SW 1271 (cell line): ENCODE data around the gene MANF.
"Not testable (repeated sequence)": the region's sequence is repeated elsewhere in the genome, so short reads cannot be mapped to it uniquely, and the experiment has no call there.

Source experiments
- DNase-seq, 2 experiments: peaks; one replicate each; lab custom pipeline; 2025; lab: John Stamatoyannopoulos, UW

The MANF gene

DNA sequence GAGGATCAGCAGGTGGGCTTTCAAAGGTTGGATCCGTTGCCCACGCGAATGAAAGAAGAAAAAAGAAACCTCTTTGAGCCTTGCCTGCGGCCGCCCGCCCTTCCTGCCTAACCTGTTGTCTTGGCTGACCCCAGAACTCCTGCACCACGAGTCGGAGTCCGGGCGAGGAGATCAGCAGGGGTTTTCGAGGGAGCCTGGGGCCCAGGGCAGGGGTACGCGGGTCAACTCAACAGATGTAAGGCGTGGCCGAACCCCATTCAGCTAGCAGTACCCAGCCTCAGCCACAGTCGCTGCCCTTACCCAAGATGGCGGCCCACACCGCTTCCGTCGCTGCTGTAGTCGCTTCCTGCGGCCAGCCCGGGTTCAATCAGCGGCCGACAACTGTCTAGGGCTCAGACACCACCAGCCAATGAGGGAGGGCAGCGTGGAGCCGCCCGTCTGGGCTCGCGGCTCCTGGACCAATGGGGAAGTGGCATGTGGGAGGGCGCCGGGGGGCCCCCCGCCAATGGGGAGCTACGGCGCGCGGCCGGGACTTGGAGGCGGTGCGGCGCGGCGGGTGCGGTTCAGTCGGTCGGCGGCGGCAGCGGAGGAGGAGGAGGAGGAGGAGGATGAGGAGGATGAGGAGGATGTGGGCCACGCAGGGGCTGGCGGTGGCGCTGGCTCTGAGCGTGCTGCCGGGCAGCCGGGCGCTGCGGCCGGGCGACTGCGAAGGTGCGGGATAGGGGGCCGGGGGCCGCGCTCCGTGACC lies at the start of gene MANF:
TSS of gene MANF (plus strand) at position 566 of the 748 bp plus-strand sequence. CDS start at position 618, 52 bp downstream.
- peak; percentile 84 to 88 for DNase-seq

DNA sequence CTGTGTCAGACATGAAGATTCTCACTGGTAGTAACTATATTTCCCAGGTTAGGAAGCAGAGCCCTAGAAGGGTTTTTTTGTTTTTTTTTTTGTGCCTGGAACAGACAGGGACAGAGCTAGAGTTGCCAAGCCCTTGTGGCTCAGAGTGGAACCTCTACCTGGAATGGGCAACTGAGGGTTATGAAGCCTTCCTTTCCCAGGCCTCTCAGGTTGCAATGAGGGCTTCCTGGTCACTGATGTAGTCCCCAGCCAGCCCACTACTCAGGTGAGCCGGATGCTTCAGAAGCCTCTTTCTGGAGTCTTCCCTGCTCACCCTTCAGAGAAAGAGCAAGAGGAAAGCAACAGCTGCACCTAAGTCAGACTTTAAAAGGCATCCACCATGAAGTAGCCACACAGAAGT lies 48.8 kb upstream of the MANF start:
- no peak for DNase-seq

DNA sequence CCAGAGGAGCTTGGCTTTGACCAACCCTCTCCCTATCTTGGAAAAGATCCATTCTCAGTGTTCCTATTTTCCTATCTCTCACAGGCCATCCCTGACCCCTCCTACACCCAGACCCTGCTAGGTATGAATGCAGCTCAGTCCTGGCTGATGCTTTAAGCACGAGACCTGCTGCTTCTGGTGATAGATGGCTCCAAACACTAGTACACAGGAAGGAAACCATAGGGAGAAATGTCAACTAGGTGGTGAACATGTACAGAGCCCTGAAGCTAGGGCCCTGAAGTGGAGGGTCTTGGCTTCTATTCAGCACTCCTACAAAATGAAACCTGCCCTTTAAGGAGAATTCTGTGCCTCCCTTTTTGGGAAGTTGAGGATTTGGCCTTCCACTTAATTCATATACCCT lies 47.4 kb upstream of the MANF start:
- DNase-seq: no peak

DNA sequence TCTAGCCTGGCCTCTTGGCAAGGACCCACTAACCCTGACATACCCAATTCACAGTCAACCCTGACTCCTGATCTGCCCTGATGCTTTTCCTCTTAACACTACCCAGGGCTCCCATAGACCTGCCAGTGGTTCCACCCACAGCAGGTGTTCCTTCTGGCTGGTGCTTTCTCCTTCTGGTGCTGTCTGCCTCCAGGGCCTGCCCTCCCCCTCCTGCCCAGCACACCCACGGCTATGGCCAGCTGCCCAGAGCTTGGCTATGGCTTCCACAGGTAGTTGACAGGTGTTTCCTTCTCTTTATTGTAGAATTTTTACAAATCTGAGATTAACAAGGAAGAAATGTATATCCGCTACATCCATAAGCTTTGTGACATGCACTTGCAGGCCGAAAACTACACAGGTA lies 46.5 kb upstream of the MANF start:
- no peak for DNase-seq

DNA sequence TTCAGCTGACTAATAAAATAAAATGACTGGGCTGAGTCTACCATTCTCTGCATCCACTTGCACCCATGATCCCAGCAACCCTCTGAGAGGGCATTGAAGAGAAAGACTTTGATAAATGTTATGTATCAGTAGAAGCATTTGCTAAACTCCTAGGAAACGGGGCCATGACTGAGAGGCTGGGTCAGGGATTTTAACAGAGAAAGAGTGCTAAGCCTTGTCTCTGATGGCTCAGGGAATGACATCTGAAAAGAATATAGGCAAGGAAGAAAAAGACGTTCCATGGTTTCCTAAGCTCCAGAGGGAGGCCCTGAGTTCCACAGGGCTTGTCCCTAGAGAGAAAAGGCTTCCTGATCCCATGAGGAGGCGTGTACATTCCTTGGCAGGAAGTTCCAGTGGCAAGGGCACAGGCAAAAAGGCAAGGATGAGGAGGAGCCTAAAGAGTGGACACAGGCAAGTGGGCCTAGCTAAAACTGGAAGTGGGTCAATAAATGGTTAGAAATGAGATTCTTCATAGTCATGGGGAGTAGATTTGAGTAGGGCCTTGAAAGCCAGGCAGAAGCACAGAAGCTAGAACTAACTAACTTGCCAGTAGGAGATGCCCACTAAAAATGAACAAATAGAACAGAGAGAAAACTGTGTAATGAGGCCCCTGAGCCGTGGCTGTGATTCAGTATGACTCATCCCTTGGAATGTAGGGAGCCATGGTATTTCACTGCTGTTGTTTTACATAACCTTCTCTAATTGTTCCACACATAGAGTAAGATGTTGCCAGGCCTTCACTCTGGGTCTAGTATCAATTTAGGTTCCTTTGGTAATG lies 44.9 kb upstream of the MANF start:
- peak in 1 of 2 experiments; percentile 89 for DNase-seq

DNA sequence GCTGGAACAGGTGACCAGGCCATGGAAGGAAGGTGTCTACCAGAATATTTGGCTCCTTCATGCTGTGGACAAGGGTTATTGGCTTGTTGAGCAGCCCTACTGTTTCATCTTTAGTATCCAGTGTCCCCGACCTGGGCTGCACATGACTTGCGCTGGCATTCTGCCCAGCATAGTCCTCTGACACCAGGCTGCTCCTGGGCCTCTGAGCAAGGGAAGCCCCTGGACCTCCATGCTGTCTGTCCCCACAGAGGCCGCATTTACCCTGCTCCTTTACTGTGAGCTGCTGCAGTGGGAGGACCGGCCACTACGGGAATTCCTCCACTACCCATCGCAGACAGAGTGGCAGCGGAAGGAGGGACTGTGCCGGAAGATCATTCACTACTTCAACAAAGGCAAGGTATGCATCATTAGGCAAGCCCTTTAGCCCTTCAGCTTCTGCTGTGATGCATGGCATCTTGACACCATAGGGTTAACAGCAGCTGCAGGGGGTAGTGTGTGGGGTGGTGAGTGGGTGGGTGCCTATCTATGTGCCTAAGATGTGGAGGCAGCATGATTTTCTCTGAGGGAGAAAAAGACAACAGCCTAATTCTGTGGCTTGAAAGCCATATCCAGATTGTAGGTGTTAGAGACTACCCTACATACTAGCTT lies 44.0 kb upstream of the MANF start:
- DNase-seq: no peak

DNA sequence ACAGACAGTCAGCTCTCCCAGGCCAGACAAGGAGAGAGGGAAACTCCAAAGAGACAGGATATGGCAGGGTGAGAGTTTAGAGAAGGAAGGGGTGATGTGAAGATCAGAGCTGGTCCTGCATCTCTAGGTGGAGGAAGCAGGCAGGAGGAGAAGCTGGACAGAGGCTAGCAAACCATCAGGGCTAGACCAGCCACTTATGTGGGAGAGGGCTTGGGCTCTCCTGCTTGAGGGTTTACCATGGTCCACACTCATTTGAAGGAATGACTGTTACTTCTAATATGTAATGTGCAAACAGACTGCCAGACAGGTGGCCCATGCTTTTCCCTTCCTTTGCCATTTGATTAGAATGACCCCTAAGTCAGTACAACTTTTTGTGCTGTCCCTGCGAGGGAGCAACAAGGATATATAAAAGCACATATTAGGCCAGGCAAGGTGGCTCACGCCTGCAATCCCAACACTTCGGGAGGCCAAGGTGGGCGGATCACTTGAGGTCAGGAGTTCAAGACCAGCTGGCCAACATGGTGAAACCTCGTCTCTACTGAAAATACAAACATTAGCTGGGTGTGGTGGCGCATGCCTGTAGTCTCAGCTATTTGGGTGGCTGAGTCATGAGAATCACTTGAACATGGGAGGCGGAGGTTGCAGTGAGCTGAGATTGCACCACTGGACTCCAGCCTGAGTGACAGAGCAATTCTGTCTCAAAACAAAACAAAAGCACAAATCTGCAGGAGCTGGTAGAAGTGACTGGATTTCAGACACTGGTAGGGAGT lies 41.0 kb upstream of the MANF start:
- peak in 1 of 2 experiments; percentile 10 for DNase-seq

DNA sequence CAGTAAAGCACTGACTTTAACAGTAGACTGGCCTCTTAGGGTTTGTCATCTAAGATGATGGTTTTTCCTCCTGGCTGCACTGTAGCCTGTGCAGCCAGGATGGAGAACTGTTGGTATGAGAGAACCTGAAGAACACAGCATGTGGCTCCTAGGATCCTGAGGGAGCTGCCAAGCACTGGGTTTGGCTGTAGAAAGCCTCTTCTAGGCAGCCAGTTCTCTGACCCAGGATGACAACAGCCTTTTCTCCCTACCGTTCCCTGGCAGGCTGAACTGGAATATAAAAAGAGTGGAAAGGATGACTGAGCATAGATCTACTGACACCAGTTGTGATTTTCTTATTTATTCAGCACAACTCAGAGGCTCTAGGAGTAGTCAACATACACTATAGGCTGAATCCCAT lies 34.3 kb upstream of the MANF start:
- no peak for DNase-seq

DNA sequence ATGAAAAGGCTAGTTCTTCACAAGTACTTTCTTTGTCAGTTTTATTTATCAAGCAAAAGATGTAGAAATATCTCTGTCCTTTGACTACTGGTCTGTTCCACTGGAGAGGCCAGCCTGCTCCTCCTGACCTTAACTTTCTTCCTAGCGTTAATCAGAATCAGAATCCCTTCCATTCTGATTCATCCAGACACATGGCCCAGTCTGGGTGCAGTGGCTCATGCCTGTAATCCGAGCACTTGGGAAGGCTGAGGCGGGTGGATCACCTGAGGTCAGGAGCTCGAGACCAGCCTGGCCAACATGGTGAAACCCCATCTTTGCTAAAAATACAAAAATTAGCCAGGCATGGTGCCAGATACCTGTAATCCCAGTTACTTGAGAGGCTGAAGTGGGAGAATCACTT lies 32.0 kb upstream of the MANF start:
- no peak for DNase-seq

DNA sequence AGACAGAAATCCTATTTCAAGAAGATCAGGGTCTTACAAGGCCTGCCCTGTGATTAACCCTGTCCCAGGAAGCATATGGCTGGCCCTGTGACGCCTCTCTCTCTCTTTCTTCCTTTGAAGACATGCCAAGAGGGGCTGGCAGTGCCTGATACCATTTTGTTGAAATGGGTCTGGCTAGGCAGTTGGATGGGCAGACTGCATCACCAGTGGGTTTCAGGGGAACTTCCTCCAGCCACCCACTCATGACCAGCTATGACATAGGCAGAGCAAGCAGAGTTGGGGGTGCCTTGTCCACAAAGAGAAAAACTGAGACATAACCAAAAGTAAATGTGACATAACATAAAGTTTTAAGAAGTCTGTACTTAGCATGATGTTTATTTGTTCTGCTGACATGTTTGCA lies 31.4 kb upstream of the MANF start:
- no peak for DNase-seq

DNA sequence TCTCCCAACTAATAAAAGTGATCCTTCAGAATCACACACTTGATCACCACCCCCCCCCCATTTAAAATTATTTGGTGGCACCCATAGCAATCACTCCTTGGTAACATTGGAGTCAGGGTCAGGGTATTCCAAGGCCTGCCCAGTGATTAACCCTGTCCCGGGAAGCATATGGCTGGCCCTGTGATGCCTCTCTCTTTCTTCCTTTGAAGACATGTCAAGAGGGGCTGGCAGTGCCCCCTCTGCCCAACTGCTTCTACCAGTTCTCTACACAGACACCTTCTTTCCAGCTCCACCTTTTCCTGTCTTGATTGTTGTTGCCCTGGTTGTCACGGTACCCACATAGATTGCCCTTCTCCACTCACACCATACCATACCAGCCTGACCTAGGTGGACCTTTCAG lies 30.9 kb upstream of the MANF start:
- DNase-seq: no peak

DNA sequence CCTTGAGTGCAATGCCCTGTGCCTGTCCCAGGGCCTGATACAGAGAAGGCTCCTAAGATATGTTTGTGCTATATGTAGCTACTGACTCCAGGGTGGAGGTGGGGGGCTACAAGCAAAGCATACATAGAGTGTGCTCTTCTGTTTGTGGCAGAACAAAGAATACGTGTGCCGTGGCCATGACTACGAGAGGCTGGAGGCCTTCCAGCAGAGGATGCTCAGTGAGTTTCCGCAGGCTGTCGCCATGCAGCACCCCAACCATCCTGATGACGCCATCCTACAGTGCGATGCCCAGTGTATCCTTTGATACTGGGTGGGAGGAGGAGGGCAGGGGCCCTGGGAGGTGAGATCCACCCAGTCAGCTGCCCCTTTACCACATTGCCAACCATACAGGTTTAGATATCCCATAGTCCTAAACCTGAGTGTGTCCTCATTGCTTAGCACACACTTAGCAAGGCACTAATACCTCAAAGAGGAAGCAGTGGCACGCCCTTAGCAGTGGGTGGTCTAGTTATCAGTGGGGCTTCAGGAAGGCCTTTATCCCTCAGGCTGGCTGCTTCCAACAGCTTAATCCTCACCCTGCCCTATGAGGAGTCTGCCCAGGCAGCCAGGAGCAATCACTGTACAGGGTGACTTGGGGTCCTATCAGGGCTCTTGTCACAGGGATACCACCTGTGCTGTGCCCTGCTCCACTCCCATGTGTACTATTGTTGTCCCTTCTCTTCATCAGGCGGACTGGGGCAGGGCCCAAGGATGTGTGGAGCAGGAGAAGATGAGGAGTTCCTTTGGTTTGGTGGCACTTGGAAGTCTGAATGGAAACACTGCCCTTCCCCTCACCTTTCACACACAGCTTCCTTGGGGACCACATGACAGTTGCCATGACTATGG lies 30.1 kb upstream of the MANF start:
- no peak for DNase-seq

DNA sequence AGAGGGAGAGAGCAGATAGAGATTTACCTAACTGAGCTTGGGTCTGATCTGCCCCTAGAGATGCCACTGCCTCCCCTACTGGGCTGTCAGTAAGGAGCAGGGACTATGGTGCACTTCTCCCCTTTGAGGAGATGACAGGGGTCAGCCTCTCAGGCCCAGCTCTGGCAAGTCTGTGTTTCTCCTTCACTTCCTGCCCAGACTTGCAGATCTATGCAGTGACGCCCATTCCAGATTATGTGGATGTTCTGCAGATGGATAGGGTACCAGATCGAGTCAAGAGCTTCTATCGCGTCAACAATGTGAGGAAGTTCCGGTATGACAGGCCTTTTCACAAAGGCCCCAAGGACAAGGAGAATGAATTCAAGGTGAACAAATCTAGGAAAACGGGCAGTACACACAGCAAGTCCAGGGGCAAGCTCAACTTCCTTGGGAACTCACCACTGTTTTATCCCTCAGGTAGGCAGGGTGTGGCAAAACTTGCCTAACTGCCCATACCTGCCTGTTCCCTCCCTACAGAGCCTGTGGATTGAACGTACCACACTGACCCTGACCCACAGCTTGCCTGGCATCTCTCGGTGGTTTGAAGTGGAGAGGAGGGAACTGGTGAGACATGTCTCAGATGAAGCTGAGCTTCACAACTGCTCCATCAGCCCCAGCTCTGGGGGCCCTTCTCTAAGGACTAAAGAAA lies 29.1 kb upstream of the MANF start:
- DNase-seq: no peak

DNA sequence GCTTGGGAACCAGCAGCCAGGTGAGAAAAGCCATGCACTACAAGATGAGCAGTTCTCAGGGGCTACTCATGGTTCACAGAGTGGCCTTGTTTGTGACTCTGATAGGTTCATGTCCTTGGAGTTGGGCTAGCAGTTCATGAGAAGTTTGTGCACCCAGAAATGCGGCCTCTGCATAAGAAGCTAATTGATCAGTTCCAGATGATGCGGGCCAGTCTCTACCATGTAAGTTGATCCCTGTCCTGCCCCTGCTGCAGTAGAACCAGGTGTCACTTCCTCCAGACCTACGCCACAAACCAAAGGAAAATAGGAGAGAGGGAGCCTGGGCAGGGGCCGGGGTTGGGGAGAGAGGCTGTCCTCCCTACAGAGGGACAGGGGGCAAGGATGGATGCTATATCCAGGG lies 27.2 kb upstream of the MANF start:
- no peak for DNase-seq

DNA sequence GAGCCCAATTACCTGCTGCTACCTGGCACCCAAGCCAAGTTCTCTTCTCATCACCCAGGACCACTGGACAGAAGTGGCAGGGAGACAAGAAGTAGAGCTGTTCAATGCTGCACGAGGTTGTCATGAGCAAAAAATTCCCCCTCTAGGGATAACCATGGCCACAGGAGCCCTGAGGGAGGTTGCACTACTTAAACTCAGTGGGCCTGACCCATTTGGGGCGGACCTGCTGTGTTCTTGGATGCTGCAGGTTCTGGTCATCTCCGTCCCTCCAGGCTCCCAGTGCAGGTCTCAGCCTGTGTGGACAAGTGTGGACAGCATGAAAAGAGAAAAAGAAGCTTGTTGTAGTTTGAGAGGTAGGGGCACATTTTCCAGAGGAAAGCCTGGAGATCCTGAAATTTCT lies 26.1 kb upstream of the MANF start:
- DNase-seq: no peak

DNA sequence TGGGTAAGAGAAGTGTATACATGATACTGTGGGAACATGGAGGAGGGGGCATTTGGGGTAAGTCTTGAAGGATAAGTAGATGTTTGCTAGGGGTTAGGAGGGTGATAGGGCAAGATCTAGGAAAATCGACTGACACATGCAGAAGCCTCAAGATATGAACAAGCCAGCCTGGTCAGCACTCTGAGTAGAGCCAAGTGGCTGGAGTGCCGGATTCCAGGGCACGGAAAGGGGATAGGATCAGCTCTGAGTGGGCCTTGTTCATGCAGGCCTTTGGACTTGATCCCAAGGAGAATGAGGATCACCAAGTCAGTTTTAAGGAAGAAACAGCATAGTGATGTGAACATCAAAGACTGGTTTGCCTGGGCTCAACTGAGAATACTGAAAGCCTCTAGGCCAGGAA lies 24.3 kb upstream of the MANF start:
- DNase-seq: no peak

DNA sequence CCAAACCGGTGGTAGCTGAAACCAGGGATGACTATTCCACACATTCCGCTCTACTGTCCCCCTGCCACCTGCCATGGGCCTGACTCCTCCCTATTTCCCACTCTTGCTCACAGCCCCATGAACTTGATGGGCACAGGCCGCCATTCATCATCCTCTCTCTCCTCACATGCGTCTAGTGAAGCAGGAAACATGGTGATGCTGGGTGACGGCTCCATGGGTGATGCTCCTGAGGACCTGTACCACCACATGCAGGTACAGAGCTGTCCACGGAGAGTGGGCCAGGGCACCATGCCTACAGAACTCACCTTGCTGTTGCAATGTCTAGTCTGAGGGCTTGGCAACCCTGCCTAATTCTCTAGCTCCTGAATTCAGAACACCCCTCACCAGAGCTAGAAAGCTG lies 23.3 kb upstream of the MANF start:
- no peak for DNase-seq

DNA sequence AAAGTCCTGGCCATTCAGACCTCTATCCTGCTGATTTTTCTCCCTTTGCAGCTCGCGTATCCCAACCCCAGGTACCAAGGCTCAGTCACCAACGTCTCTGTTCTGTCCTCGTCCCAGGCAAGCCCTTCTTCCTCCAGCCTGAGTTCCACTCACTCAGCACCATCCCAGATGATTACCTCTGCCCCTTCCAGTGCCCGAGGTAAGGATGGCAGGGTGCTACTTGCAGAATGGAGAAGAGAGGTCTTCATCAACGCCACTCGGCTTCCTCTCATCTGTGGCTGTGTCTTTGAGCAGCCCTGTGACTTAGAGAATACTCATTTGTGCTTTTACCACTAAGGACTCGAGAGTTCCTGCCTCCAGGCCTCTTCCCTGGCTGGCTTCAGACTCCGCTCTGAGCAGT lies 22.6 kb upstream of the MANF start:
- no peak for DNase-seq

DNA sequence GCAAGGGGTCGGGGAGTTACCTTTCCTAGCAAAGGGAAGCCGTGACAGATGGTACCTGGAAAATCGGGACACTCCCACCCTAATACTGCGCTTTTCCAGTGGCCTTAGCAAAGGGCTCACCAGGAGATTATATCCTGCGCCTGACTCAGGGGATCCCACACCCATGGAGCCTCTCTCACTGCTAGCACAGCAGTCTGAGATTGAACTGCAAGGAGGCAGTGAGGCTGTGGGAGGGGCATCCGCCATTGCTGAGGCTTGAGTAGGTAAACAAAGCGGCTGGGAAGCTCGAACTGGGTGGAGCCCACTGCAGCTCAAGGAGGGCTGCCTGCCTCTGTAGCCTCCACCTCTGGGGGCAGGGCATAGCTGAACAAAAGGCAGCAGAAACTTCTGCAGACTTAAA lies 16.8 kb upstream of the MANF start:
- DNase-seq: not testable (repeated sequence)

DNA sequence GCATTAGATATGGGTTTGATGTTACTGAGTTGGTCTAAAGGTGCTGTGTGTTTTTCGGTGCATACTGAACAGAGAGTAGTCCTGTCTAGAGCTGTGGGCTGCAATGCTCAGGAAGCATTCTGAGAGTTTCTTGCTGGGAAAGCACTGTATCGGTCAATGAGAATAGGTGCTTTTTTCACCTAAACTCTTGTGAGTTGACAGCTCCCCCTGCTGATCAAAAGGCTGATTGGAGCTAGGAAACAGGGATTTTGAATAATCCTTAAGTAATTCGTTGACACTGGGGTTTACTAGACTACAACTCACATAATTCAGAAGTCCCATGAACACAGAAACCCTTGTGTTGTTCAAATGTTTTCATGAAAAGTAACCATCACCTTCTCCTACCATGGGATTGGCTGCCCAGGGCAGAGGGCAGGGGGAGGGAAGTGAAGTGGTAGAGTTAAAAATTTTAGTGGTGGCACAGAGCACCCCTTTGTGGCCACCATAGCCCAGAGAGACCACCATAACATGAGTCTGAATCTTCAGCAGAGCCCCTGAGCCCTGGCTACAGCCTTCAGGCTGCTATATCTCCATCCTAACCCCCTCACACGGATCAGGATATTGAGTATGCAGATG lies 13.0 kb upstream of the MANF start:
- DNase-seq: peak in 1 of 2 experiments; percentile 26
